Breast epithelium (tissue), 3 donors: ENCODE measurements around the gene RIMBP2.

Experiments used
- CTCF ChIP-seq, 3 donors: fragments of 450-650 bp; IDR thresholded peaks; one replicate each; pipeline ENCODE4 v1.5.1; 2016 to 2017; ENCODE audit warnings: antibody characterized with exemption in 3 of 3, mild to moderate bottlenecking in 3 of 3, moderate library complexity in 3 of 3
- POLR2A ChIP-seq: fragments of 450-650 bp; IDR thresholded peaks from one replicate; pipeline ENCODE4 v1.6.1; 2016; ENCODE audit warnings: antibody characterized with exemption, mild to moderate bottlenecking, moderate library complexity
- POLR2AphosphoS5 ChIP-seq, 3 donors: sonication (generic); formaldehyde crosslinking; IDR thresholded peaks; one replicate each; pipeline ENCODE4 v1.6.1; 2017; ENCODE audit warnings: antibody characterized with exemption in 3 of 3

- TF ChIP-seq POLR2A (no peak), CTCF (IDR thresholded peaks at IDR 0.05) (no peak), POLR2AphosphoS5 (IDR thresholded peaks at IDR 0.05) (no peak)
Observed at GRCh38 chr12:130706311-130706710, 9.8 kb downstream of the RIMBP2 start.
